Right cardiac atrium (tissue), 5 donors: ENCODE measurements around the gene NEK11. TPM values are rescaled to one million over a fixed set of nuclear protein-coding genes. Genes with fewer than 3 reads are reported as not detected.

Experiments used
- ATAC-seq, 2 donors: fragments of 200-7000 bp; cut with Tn5 transposase; one replicate each; pipeline versions ENCODE4 v1.8.0 to v1.9.1; 2020; ENCODE audit warnings: moderate library complexity in 2 of 2, mild to moderate bottlenecking in 1 of 2
- DNase-seq, 3 donors: peaks; one replicate each; pipeline ENCODE4 v3.0.0-alpha.2; 2020
- H3K27ac ChIP-seq: one replicate; pipeline ENCODE4 v1.5.1; 2013; ENCODE audit warnings: mild to moderate bottlenecking, low read length, control low read depth, moderate library complexity
- H3K27me3 ChIP-seq: one replicate; pipeline ENCODE4 v1.6.1; 2013; ENCODE audit not compliant: control insufficient read depth, insufficient read depth
- H3K4me1 ChIP-seq: one replicate; pipeline ENCODE4 v1.6.1; 2013; ENCODE audit warnings: low read length; ENCODE audit not compliant: control insufficient read depth, insufficient read depth
- H3K4me3 ChIP-seq: one replicate; pipeline ENCODE4 v1.5.1; 2013; ENCODE audit warnings: low read length, control low read depth
- H3K9me3 ChIP-seq: one replicate; pipeline ENCODE4 v1.6.1; 2013; ENCODE audit warnings: low read length; ENCODE audit not compliant: control insufficient read depth
- whole genome bisulfite sequencing: extraction: QIAGEN DNeasy Blood & Tissue Kit; methylation state at CpG from one replicate; pipeline ENCODE4 v1.1.7; 2013; 5-methylcytosine and 5-hydroxymethylcytosine counted together
- intact Hi-C, 4 donors: fragments of 100-400 bp; cut with DNase I; formaldehyde crosslinking; loops; one replicate each; pipeline versions ENCODE4 v1.11.0 to v1.14.0; 2022 to 2023
- polyA plus RNA-seq: library from polyadenylated mRNA; stranded (reverse); fragments of 200-250 nt; gene quantifications from one replicate; pipeline ENCODE4 v1.2.3, GENCODE V29; 2013
- total RNA-seq, 4 donors: library from RNA; stranded (reverse); fragmentation: NEBNext Ultra II Directional; extraction: Animal tissue kit (Norgen Biotek cat#: 25700); gene quantifications; one replicate each; pipeline ENCODE4 v1.2.1, GENCODE V29; 2021
- donor health status: healthy with polysubstance abuse.
- donor health status: DM: no; HTN: yes; CAD: no.
- donor health status: DM: no; HTN: no; CAD: no.
- donor health status: DM: no; HTN: yes; CAD: no; lungs with severe emphysema.
- donor health status: DM: yes; HTN: yes; CAD: no.

NEK11 gene
- total and polyA plus RNA-seq, 5 donors: 1.1 to 3.6 (median 2.6) TPM

DNA sequence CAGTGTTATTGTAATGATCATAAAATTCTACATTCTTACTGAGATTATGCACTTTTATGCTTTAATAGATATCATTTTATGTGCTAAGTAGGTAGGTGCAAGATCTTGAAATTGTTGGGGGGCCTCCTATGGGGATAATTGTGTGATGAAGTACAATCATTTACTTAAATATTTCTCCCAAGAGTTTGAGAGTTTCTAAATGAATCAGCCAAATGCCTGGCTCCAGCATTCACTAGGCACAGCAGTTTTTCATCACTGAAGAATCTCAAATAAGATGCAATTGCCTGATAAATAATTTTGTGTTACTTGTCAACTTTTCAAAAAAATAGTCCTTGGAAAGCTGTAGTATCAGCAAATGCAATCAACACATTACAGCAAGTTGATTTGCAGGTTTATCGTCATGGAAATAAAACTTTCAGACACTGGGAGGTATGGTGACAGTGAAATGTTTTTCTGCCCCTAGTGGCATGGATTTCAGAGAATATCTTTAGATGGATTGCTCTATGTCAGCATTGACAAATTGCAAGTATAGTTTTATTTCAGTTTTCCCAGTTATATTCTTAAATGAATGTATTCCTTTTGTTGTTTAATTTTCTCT, 167.1 kb downstream of the NEK11 start:
- H3K27ac ChIP-seq: no peak overlapping the region
- no peaks in the 10 kb centered on the region for H3K27me3 ChIP-seq
- H3K4me3 ChIP-seq: no peak overlapping the region
- DNase-seq (no peak), ATAC-seq (no peak)
- intact Hi-C loops: no loop called here
- H3K4me1 ChIP-seq: no peaks in the 10 kb centered on the region
- 59% methylated on average over 1 of the region's 1 CpG for WGBS
- H3K9me3 ChIP-seq: no peaks in the 10 kb centered on the region

- ATAC-seq: no peak
- no peaks in the 10 kb centered on the region for H3K27me3 ChIP-seq
- no peaks in the 10 kb centered on the region for H3K4me1 ChIP-seq
- no peak overlapping the region for H3K27ac ChIP-seq
- no peak overlapping the region for H3K4me3 ChIP-seq
- WGBS: 90% methylated on average over 4 of the region's 4 CpGs
- DNase-seq: no peak
- intact Hi-C loops: no loop called here
- no peaks in the 10 kb centered on the region for H3K9me3 ChIP-seq
These were observed 168.1 kb downstream of the NEK11 start for GRCh38 chr3:131194816-131195215.

GRCh38 chr3:131200636-131201199, 174.0 kb downstream of the NEK11 start:
- 97% methylated on average over 4 of the region's 4 CpGs for WGBS
- intact Hi-C loops: no loop called here
- DNase-seq: no peak

DNA sequence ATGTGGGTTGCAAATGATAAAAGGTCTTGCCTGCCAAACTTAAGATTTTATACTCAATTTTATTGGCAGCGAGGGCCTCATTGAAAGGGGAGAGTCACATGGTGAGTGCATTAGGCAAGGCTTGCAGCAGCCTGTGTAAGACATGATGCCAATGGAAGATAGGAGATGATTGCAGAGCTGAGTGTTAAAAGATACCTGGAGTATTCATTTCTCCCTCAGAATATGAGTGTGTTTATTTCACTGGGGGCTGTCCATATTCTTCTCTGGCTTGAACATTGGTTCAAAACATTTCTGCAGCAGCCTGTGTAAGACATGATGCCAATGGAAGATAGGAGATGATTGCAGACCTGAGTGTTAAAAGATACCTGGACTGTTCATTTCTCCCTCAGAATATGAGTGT, 189.7 kb downstream of the NEK11 start:
- peak; percentile 66 to 72 for ATAC-seq
- intact Hi-C loops: no loop called here

More at GRCh38 chr3:131200636-131201199, 174.0 kb downstream of the NEK11 start:
- Histone ChIP-seq H3K9me3 (no peaks in the 10 kb centered on the region), H3K27ac (no peak overlapping the region), H3K4me1 (no peaks in the 10 kb centered on the region), H3K4me3 (no peak overlapping the region), H3K27me3 (no peaks in the 10 kb centered on the region)
- ATAC-seq: no peak

DNA sequence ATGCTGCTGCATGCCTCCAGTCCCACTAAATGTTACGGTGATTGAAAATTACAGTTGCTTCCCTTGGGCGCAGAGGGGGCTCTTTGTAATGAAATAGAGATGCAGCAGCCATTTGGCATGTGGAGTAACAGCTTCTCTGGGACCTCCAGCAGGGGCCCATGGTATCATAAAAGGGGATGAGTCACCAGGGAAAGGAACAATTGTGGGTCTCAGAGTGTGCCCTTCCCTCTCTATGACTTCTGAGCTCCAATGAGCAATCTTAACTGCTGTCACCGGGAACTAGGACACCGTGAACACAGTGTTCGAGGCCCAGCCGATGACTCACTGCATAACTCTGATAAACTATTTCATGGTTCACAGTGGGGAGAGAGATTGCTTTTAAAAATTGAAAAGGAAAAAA, 190.1 kb downstream of the NEK11 start:
- Histone ChIP-seq H3K27ac (peak overlapping the region; percentile 58), H3K9me3 (no peaks in the 10 kb centered on the region), H3K4me1 (peaks cover 7% of the 10 kb centered on the region), H3K4me3 (no peak overlapping the region), H3K27me3 (no peaks in the 10 kb centered on the region)
- intact Hi-C loops: no loop called here
- peak; percentile 95 to 97 for ATAC-seq
- peak; percentile 57 to 67 (median 66) for DNase-seq
- WGBS: 39% methylated on average over 6 of the region's 6 CpGs

More for the DNA sequence above, 189.7 kb downstream of the NEK11 start:
- Histone ChIP-seq H3K4me3 (no peak overlapping the region), H3K27me3 (no peaks in the 10 kb centered on the region), H3K9me3 (no peaks in the 10 kb centered on the region), H3K27ac (no peak overlapping the region), H3K4me1 (peaks cover 7% of the 10 kb centered on the region)
- WGBS: 70% methylated on average over 1 of the region's 1 CpG
- DNase-seq: no peak

DNA sequence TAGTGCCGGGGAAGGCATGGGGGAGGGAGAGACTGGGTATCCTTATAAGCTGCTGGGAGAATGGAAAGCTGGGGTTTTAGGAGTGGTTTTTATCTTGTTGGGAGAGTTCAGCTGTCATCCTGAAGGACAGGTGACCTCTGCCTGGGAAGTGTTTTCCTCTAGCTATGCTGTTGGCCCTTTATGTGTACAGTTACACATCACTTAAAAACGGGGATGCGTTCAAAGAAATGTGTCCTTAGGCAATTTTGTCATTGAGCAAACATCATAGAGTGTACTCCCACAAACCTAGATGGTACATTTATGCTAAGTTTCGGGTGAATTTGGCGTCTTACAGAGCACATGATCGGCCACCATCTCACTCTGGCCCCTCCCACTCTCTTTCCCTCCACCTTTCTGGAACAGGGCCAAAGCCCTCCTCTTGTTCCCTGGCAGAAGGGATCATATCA, 190.6 kb downstream of the NEK11 start:
- Histone ChIP-seq H3K27me3 (no peaks in the 10 kb centered on the region), H3K27ac (peak overlapping the region; percentile 48), H3K4me1 (peaks cover 7% of the 10 kb centered on the region), H3K4me3 (no peak overlapping the region), H3K9me3 (no peaks in the 10 kb centered on the region)
- peak in 2 of 3 donors; percentile 22 to 47 for DNase-seq
- intact Hi-C loops: no loop called here
- WGBS: 54% methylated on average over 6 of the region's 6 CpGs
- peak; percentile 44 to 45 for ATAC-seq

- 98% methylated on average over 1 of the region's 1 CpG for WGBS
- Histone ChIP-seq H3K4me3 (no peak overlapping the region), H3K4me1 (peaks cover 7% of the 10 kb centered on the region), H3K27me3 (no peaks in the 10 kb centered on the region), H3K9me3 (no peaks in the 10 kb centered on the region), H3K27ac (no peak overlapping the region)
- DNase-seq: no peak
- ATAC-seq: no peak
- intact Hi-C loops: no loop called here
These were observed 191.5 kb downstream of the NEK11 start for GRCh38 chr3:131218196-131218595.

DNA sequence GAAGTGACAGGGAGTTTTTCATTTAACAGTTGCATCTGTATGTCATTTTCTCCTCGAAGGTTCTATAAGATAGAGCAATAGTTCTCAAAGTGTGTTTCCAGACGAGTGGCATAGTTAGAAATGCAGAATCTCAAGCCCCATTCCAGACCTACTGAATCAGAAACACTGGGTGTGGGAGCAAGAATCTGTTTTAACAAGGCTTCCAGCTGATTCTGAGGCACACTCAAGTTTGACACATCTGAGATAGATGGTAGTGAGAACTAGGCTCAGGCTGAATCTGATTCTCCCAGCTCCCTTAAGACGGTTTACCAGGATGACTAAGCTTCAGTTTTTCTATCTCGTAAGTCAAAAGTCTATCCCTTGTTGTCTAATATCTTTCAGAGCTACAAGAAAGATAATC, 195.1 kb downstream of the NEK11 start:
- no peaks in the 10 kb centered on the region for H3K27me3 ChIP-seq
- intact Hi-C loops: no loop called here
- no peak overlapping the region for H3K27ac ChIP-seq
- H3K9me3 ChIP-seq: no peaks in the 10 kb centered on the region
- DNase-seq (no peak), ATAC-seq (no peak)
- WGBS: 65% methylated on average over 4 of the region's 4 CpGs
- no peak overlapping the region for H3K4me3 ChIP-seq
- H3K4me1 ChIP-seq: peaks cover 6% of the 10 kb centered on the region

GRCh38 chr3:131222599-131222998, 195.9 kb downstream of the NEK11 start:
- DNase-seq (no peak), ATAC-seq (no peak)
- H3K27ac ChIP-seq: no peak overlapping the region
- H3K4me1 ChIP-seq: no peaks in the 10 kb centered on the region
- 71% methylated on average over 3 of the region's 3 CpGs for whole genome bisulfite sequencing
- intact Hi-C loops: no loop called here
- H3K27me3 ChIP-seq: no peaks in the 10 kb centered on the region
- H3K9me3 ChIP-seq: no peaks in the 10 kb centered on the region
- no peak overlapping the region for H3K4me3 ChIP-seq

GRCh38 chr3:131223373-131224289, 197.0 kb downstream of the NEK11 start:
- Histone ChIP-seq H3K4me1 (no peaks in the 10 kb centered on the region), H3K4me3 (no peak overlapping the region), H3K9me3 (no peaks in the 10 kb centered on the region), H3K27ac (no peak overlapping the region), H3K27me3 (no peaks in the 10 kb centered on the region)
- intact Hi-C loops: no loop called here
- WGBS: 68% methylated on average over 5 of the region's 5 CpGs
- ATAC-seq (no peak), DNase-seq (no peak)

GRCh38 chr3:131224886-131225550, 198.3 kb downstream of the NEK11 start:
- H3K4me3 ChIP-seq: no peak overlapping the region
- no peaks in the 10 kb centered on the region for H3K4me1 ChIP-seq
- intact Hi-C loops: no loop called here
- no peaks in the 10 kb centered on the region for H3K27me3 ChIP-seq
- DNase-seq (no peak), ATAC-seq (no peak)
- H3K27ac ChIP-seq: no peak overlapping the region
- no peaks in the 10 kb centered on the region for H3K9me3 ChIP-seq
- 88% methylated on average over 5 of the region's 5 CpGs for WGBS
